ENCODE measurements around the gene TUBB1.
"Not testable (repeated sequence)": the region's sequence is repeated elsewhere in the genome, so short reads cannot be mapped to it uniquely, and the experiment has no call there.

TUBB1 gene

GRCh38 chr20:59006167-59006863 is 12.9 kb upstream of the TUBB1 start:
- H3K27ac ChIP-seq = no peak overlapping the region
- no peaks in the 10 kb centered on the region for H3K9me3 ChIP-seq (ENCODE audit: low read depth, low read length)
- no peak overlapping the region for H3K4me3 ChIP-seq
- H3K36me3 ChIP-seq (ENCODE audit: insufficient read depth, low read length) = no peaks in the 10 kb centered on the region
- TF ChIP-seq FOXP2 (optimal IDR thresholded peaks at IDR 0.05; ENCODE audit: control extremely low read depth, extremely low read length, insufficient read depth) (no peak), EZH2 (IDR thresholded peaks at IDR 0.05) (no peak), POLR2AphosphoS5 (IDR thresholded peaks at IDR 0.05; ENCODE audit: borderline replicate concordance, low read depth, low read length) (no peak)
- H3K9ac ChIP-seq (ENCODE audit: insufficient read length) = no peak overlapping the region
- DNase-seq (ENCODE audit: low read depth, low spot score) = no peak

GRCh38 chr20:59006864-59007664 is 12.2 kb upstream of the TUBB1 start, which contains the start of gene CTSZ:
TSS of gene CTSZ (minus strand) at chr20:59007254. CDS start at chr20:59007128, 126 bp downstream.
- H3K9ac ChIP-seq (ENCODE audit: insufficient read length) = no peak within 1 kb of the TSS
- H3K4me3 ChIP-seq = no peak within 1 kb of the TSS
- no peaks in the 10 kb centered on the region for H3K9me3 ChIP-seq (ENCODE audit: low read depth, low read length)
- H3K27ac ChIP-seq = no peak within 1 kb of the TSS
- no peak for TF ChIP-seq EZH2 (IDR thresholded peaks at IDR 0.05)
- TF ChIP-seq POLR2AphosphoS5 (IDR thresholded peaks at IDR 0.05; ENCODE audit: borderline replicate concordance, low read depth, low read length) = no peak
- TF ChIP-seq FOXP2 (optimal IDR thresholded peaks at IDR 0.05; ENCODE audit: control extremely low read depth, extremely low read length, insufficient read depth) = no peak
- no peaks in the 10 kb centered on the region for H3K36me3 ChIP-seq (ENCODE audit: insufficient read depth, low read length)
- DNase-seq (ENCODE audit: low read depth, low spot score) = no peak

- TF ChIP-seq FOXP2 (optimal IDR thresholded peaks at IDR 0.05; ENCODE audit: control extremely low read depth, extremely low read length, insufficient read depth) = no peak
- TF ChIP-seq EZH2 (IDR thresholded peaks at IDR 0.05) = no peak
- TF ChIP-seq POLR2AphosphoS5 (IDR thresholded peaks at IDR 0.05; ENCODE audit: borderline replicate concordance, low read depth, low read length) = no peak
- no peaks in the 10 kb centered on the region for H3K9me3 ChIP-seq (ENCODE audit: low read depth, low read length)
- H3K4me3 ChIP-seq = no peak overlapping the region
- H3K27ac ChIP-seq = no peak overlapping the region
- no peaks in the 10 kb centered on the region for H3K36me3 ChIP-seq (ENCODE audit: insufficient read depth, low read length)
- H3K9ac ChIP-seq (ENCODE audit: insufficient read length) = no peak overlapping the region
- no peak for DNase-seq (ENCODE audit: low read depth, low spot score)
Observed at GRCh38 chr20:59007665-59008511, 11.3 kb upstream of the TUBB1 start.

GRCh38 chr20:59008715-59009336 is 10.4 kb upstream of the TUBB1 start:
- no peak for DNase-seq (ENCODE audit: low read depth, low spot score)
- TF ChIP-seq FOXP2 (optimal IDR thresholded peaks at IDR 0.05; ENCODE audit: control extremely low read depth, extremely low read length, insufficient read depth) (no peak), POLR2AphosphoS5 (IDR thresholded peaks at IDR 0.05; ENCODE audit: borderline replicate concordance, low read depth, low read length) (no peak), EZH2 (IDR thresholded peaks at IDR 0.05) (no peak)
- Histone ChIP-seq H3K4me3 (no peak overlapping the region), H3K9ac (ENCODE audit: insufficient read length) (no peak overlapping the region), H3K36me3 (ENCODE audit: insufficient read depth, low read length) (no peaks in the 10 kb centered on the region), H3K27ac (no peak overlapping the region), H3K9me3 (ENCODE audit: low read depth, low read length) (no peaks in the 10 kb centered on the region)

GRCh38 chr20:59010321-59010994 is 8.8 kb upstream of the TUBB1 start:
- no peak overlapping the region for H3K9ac ChIP-seq (ENCODE audit: insufficient read length)
- DNase-seq (ENCODE audit: low read depth, low spot score) = no peak
- H3K4me3 ChIP-seq = no peak overlapping the region
- no peaks in the 10 kb centered on the region for H3K9me3 ChIP-seq (ENCODE audit: low read depth, low read length)
- no peak overlapping the region for H3K27ac ChIP-seq
- H3K36me3 ChIP-seq (ENCODE audit: insufficient read depth, low read length) = no peaks in the 10 kb centered on the region
- no peak for TF ChIP-seq EZH2 (IDR thresholded peaks at IDR 0.05)
- no peak for TF ChIP-seq POLR2AphosphoS5 (IDR thresholded peaks at IDR 0.05; ENCODE audit: borderline replicate concordance, low read depth, low read length)
- no peak for TF ChIP-seq FOXP2 (optimal IDR thresholded peaks at IDR 0.05; ENCODE audit: control extremely low read depth, extremely low read length, insufficient read depth)

GRCh38 chr20:59010995-59011873 is 8.0 kb upstream of the TUBB1 start:
- no peak overlapping the region for H3K4me3 ChIP-seq
- no peak overlapping the region for H3K27ac ChIP-seq
- no peak for TF ChIP-seq FOXP2 (optimal IDR thresholded peaks at IDR 0.05; ENCODE audit: control extremely low read depth, extremely low read length, insufficient read depth)
- no peak for TF ChIP-seq POLR2AphosphoS5 (IDR thresholded peaks at IDR 0.05; ENCODE audit: borderline replicate concordance, low read depth, low read length)
- no peak for TF ChIP-seq EZH2 (IDR thresholded peaks at IDR 0.05)
- H3K9ac ChIP-seq (ENCODE audit: insufficient read length) = no peak overlapping the region
- no peaks in the 10 kb centered on the region for H3K36me3 ChIP-seq (ENCODE audit: insufficient read depth, low read length)
- H3K9me3 ChIP-seq (ENCODE audit: low read depth, low read length) = no peaks in the 10 kb centered on the region
- DNase-seq (ENCODE audit: low read depth, low spot score) = no peak

GRCh38 chr20:59011874-59012157 is 7.4 kb upstream of the TUBB1 start:
- H3K36me3 ChIP-seq (ENCODE audit: insufficient read depth, low read length); H3K9ac ChIP-seq (ENCODE audit: insufficient read length); H3K9me3 ChIP-seq (ENCODE audit: low read depth, low read length); H3K27ac ChIP-seq; H3K4me3 ChIP-seq; DNase-seq (ENCODE audit: low read depth, low spot score): not testable (repeated sequence)
